HG02938 (cell line): ENCODE results near the gene ARIH2.
A peak's percentile ranks its signal among the peaks of the same experiment; 100 is the strongest.
"Not testable (repeated sequence)": the region's sequence is repeated elsewhere in the genome, so short reads cannot be mapped to it uniquely, and the experiment has no call there.

Source experiments
- ATAC-seq: cut with Tn5 transposase; IDR thresholded peaks from one replicate; pipeline ENCODE4 v1.9.1; 2021; ENCODE audit warnings: mild to moderate bottlenecking, moderate library complexity; ENCODE audit not compliant: unreplicated experiment

The ARIH2 gene

DNA sequence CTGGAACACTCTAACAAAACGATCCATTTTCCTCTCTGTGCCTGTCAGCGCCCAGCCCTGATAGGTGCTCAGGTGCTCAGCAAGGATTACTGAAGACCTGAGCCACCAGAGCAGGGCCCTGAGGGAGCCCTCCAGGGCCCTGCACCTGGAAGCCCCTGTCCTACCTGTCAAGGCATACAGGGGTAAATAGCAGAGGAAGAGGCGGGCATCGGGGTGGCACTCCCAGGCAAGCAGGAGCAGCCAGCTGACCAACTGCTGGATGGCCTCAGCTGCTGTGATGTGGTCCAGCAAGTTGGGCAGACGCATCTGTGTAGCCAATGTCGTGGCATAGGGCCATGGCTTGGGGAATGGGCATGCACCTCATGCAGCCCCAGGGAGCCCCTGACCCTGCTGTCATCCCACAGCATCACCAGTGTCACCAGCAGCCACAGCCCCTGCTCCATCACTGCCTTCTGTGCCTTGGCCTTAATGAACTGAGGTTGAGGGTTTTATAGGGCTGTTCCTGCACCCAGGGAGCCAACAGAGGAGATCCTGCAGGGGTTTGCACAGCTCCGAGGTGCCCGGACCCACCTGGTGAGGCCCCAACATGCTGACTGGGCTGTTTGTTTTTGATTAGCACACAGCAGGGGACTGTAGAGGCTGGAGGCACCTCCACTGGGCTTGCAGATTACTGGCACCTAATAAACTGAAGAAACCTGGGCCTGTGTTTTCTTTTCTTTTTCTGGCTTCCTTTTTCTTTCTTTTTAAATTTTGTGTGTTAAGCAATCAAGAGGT, 80.6 kb downstream of the ARIH2 start:
- ATAC-seq = no peak

DNA sequence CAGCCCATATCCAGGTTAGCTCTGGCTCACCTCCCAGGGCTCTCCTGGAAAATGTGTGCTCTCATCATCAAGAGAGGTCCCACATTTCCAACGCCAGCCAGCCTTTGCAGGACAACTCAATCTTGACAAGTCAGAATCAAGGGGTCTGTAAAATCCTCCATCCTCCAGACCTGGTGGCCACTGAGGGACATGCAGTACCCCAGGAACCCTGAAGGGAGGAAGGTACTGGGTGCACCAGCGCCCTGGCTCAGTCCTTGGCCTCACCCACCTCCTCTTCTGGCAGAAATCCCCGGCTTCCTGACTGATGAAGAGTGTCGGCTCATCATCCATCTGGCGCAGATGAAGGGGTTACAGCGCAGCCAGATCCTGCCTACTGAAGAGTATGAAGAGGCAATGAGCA, 82.5 kb downstream of the ARIH2 start:
- ATAC-seq = no peak

DNA sequence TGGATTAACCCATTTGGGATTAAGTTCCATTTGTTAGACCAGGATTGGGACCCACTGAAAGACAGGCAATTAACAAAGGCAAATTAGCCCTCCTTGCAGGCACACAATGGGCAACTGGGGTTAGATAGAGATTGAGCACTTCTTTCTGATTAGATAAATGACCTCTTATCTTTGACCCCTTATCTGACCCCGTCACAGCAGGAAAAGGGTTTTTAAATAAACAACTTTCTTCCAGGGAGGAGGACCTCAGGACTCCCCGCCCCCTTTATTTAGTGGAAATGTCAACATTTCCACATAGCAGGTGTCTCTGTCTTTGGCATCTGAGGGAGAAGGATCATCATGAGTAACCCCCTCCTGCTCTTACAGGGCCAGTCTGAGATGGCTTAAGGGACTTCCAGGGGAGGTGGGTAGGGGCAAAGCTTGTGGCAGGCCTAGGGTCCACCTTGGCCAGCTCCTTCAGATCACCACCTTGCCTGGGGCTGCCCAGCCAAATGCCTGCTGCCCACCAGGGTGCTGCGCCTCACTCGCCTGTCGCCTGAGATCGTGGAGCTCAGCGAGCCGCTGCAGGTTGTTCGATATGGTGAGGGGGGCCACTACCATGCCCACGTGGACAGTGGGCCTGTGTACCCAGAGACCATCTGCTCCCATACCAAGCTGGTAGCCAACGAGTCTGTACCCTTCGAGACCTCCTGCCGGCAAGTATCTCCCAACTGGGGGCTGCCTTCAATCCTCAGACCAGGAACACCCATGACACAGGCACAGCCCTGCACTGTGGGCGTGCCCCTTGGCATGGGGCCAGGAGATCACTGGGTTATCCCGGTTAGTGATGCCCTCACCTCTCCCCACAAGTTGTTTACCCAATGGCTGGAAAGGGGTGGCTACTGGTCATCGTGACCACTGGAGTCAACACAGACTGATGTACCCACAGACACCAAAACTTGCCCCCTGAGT, 86.0 kb downstream of the ARIH2 start:
- no peak for ATAC-seq

DNA sequence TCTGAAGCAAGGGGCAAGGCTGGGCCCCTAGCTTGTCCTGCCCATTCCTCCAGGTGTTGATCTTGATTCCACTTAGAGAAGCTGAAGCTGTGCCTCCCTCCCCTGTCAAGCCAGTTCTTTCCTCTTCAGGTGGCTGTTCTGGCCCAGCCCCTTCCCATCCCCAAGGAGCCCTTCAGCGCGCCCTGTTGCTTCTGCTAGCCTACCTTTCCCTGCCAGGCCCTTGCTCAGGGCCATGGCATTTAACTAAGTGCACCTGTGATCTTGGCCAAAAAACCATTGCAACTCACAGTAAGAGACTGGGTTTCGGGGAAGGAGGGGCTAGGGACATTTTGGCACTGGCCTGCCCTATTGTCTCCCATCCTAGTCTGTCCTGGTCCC, 86.7 kb downstream of the ARIH2 start:
- no peak for ATAC-seq

DNA sequence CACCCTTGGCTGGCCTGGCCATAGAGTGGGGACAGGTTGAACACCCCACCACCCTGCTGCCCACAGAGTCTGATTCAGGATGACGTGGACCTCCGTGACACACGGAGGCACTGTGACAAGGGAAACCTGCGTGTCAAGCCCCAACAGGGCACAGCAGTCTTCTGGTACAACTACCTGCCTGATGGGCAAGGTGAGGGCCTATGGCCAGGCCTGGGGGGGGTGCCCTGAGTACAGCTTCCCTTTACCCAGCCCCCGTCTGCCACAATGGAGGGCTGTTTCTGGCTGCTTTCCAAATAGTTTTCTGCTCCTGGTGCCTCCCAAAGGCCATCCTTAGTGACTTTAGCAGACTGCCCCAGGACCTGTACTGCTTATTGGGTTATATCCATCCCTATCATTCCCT, 87.4 kb downstream of the ARIH2 start:
- ATAC-seq = no peak

DNA sequence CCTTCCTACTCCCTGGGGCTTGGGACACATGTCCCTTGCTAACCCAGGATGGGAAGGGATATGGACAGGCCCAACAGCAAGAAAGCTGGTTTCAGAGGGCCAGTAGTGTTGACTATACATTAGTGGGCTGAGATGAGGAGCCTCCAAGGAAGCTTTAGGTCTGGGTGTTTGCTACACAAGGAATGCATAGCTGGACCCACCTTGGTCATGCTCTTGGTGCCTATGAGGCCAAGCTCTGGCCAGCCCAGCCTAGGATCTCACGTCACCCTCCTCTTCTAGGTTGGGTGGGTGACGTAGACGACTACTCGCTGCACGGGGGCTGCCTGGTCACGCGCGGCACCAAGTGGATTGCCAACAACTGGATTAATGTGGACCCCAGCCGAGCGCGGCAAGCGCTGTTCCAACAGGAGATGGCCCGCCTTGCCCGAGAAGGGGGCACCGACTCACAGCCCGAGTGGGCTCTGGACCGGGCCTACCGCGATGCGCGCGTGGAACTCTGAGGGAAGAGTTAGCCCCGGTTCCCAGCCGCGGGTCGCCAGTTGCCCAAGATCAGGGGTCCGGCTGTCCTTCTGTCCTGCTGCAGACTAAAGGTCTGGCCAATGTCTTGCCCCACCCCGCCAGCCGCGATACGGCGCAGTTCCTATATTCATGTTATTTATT, 87.9 kb downstream of the ARIH2 start:
- no peak for ATAC-seq

DNA sequence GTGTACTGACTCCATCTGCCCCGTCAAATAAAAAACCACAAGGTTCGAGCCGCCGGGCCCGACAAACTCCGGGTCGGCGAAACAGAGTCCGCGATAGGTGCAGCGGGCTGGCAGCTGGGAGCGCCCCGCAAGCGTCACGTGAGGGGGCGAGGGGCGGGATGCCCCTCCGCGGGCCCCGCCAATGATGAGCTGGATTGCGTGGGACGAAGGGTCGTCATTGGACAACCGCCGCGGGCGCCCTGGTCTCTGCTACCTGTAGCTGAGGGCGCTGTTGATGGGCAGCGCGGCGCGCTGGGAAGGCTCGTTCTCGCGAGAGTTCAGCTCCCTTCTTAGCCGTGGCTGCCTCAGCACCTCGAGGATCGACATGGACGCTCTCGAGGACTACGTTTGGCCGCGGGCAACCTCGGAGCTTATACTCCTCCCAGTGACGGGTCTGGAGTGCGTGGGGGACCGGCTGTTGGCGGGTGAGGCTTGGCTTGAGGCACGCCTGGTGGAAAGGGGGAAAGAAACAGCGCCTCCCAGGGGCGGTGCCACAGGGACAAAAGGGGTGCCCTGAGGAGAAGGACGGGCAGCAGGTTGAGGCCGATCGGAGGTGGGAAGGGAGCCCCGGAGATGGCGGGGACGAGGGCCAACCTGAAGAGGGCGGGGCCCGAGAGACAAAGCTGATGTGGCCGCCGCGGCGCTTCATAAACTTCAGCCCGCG, 88.6 kb downstream of the ARIH2 start, which contains the start of gene WDR6:
TSS of gene WDR6 (plus strand) at position 324 of the 703 bp plus-strand sequence. CDS start at position 365, 41 bp downstream.
- ATAC-seq = peak; percentile 79

DNA sequence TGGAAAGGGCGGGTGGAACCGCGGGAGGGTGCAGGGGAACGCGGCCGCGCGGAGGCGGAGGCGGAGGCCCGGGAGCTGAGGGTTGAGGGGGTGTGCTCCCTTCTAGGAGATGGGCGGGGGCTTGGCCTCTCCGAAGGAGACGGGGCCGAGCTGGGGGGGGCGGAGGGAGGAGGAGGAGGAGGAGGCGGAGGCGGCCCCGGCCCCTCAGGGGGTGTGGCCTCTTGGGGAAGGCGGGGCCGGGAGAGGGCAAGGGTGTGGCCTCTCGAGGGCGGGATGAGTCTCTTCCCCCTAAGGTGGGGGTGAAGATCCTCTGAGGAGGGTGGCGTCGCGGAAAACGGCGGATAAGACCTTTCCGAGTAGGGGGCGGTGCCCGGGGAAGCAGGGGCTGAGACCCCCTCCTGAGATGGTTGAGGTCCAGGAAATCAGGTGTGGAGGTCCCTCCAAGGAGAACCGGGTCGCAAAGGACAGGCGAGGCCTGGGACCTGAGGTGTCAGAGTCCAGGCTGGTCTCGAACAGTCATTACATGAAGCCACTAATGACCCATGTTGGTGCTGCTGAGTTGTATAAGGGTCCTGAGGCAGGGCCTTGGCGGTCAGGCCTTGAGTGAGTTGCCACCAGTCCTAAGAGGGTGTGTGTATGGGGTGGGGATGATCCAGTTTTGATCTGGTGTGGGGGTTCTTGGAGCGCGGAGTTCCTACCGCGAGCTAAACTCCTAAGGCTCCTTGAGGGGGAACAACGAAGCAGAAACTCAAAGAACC, 89.3 kb downstream of the ARIH2 start:
- peak; percentile 35 for ATAC-seq

DNA sequence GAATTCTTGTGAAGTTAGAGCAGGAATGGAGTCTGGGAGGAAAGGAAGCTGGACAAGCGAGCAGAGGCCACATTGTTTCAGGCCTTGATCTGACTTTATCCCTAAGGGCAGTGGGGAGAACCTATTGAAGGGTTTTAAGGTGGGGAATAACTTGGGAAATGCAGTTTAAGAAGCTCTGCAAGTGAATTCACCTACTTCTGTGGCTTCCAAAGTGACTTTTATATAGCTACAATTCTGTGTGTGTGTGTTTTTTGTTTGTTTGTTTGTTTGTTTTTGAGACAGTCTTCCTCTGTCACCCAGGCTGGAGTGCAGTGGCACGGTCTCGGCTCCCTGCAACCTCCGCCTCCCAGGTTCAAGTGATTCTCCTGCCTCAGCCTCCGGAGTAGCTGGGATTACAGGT, 90.0 kb downstream of the ARIH2 start:
- ATAC-seq = not testable (repeated sequence)

DNA sequence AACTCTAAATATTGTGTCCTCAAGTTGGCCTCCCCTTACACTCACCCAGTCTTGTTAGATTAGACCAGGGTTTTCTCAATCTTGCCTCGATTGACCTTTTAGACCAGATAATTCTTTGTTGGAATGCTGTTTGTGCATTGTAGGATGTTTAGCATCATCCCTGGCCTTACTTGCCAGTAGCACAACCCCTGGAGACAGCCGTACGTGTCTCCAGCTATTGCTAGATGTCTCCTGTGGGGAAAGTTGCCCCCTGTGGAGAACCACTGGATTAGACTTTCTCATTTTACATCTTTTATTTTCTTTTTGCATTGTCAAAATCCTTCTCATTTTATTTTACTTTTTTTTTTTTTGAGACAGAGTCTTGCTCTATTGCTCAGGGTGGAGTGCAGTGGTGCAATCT, 90.8 kb downstream of the ARIH2 start:
- ATAC-seq = no peak

DNA sequence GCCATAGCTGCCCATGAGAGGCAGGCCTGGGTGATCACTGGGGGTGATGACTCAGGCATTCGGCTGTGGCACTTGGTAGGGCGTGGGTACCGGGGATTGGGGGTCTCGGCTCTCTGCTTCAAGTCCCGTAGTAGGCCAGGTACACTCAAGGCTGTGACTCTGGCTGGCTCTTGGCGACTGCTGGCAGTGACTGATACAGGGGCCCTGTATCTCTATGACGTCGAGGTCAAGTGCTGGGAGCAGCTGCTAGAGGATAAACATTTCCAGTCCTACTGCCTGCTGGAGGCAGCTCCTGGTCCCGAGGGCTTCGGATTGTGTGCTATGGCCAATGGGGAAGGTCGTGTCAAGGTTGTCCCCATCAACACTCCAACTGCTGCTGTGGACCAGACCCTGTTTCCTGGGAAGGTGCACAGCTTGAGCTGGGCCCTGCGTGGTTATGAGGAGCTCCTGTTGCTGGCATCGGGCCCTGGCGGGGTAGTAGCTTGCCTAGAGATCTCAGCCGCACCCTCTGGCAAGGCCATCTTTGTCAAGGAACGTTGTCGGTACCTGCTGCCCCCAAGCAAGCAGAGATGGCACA, 93.9 kb downstream of the ARIH2 start:
- ATAC-seq = no peak

DNA sequence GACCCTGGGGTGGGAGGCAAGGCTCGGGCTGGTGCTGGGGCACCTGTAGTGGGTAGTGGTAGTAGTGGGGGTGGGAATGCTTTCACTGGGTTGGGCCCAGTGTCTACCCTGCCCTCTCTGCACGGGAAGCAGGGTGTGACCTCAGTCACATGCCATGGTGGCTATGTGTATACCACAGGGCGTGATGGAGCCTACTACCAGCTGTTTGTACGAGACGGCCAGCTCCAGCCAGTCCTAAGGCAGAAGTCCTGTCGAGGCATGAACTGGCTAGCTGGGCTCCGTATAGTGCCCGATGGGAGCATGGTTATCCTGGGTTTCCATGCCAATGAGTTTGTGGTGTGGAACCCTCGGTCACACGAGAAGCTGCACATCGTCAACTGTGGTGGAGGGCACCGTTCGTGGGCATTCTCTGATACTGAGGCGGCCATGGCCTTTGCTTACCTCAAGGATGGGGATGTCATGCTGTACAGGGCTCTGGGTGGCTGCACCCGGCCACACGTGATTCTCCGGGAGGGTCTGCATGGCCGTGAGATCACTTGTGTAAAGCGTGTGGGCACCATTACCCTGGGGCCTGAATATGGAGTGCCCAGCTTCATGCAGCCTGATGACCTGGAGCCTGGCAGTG, 94.6 kb downstream of the ARIH2 start:
- ATAC-seq = no peak

DNA sequence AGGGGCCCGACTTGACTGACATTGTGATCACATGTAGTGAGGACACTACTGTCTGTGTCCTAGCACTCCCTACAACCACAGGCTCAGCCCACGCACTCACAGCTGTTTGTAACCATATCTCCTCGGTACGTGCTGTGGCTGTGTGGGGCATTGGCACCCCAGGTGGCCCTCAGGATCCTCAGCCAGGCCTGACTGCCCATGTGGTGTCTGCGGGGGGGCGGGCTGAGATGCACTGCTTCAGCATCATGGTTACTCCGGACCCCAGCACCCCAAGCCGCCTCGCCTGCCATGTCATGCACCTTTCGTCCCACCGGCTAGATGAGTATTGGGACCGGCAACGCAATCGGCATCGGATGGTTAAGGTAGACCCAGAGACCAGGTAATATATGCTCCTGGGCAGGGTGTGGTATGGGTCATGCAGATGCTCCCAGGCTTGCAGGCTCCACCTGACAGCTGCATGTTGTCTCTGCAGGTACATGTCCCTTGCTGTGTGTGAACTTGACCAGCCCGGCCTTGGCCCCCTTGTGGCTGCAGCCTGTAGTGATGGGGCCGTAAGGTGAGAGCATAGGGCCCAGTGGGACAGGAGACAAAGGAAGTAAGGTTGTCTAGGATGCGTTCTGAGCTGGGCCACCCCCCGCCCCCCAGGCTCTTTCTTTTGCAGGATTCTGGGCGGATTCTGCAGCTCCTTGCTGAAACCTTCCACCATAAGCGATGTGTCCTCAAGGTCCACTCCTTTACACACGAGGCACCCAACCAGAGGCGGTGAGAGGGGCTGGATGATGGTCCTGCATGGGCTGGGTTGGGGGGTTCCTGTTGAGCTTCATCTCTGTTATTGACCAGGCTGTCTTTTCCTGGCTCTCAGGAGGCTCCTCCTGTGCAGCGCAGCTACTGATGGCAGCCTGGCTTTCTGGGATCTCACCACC, 95.4 kb downstream of the ARIH2 start:
- no peak for ATAC-seq

DNA sequence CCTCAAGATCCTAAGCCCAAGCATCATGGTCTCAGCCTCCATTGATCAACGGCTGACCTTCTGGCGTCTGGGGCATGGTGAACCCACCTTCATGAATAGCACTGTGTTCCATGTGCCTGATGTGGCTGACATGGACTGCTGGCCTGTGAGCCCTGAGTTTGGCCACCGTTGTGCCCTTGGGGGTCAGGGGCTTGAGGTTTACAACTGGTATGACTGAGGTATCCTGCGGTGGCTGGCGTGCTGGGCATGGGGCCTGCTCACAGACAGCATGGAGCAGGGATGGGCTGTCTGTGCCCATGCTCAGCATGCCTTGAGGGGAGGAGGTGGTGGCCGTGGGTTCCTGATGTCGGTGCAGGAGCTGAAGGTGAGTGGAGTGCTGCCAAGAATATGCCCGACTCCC, 96.4 kb downstream of the ARIH2 start:
- ATAC-seq = no peak

DNA sequence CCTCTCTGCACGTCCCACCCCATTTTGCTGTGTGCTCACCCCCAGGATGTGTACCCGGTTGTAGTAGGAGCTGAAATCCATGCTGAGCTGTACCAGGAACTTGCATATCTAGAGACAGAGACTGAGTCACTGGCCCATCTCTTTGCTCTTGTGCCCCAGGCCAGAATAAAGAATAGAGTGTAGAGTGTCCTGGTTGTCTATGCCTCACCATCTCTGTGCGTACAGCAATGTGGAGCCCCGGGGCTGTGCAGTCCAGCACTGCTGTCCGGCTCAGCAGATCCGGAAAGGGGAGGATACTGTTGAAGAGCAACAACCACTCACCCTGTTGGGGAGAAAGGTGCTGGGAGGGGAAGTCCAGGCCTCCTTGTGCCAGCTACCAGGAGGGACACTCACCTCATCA, 97.1 kb downstream of the ARIH2 start:
- ATAC-seq = no peak

DNA sequence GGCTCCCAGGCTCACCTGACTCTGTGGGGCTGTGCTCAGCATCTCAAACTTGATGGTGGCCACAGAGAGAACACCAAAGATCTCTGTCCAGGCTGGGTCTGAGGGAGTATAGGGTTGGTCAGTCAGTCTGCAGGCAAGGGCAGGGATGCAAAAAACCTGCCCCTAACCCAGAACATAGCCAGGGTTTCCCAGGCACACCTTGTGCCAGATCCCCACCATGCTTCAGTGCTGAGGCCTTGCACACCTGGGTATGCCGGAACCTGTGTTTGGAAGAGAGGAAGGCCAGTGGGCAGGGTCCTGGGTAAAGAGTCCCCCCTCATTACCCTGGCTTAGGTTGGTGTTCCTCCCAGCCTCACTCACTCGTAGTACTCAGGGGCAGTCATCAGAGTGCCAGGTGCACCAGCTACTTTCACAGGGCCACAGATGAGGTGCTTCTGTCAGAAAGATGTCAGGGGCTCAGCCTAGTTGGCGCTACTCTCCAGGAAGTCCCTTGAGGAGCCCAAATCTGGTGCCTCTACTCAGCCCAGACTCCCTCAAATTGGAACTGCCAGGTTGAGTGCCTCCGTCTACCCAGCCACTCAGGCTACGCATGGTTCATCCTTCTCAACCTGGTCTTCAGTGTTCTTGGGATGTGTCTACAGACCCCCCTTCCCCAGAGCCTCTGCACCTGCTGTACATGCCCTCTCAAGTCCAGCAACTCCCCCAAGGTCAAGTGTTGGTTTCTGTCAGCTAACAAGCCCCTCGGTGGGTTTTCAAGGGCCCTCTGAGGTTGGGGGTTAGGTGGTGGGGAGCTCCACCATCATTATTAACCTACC, 98.0 kb downstream of the ARIH2 start:
- ATAC-seq = no peak

DNA sequence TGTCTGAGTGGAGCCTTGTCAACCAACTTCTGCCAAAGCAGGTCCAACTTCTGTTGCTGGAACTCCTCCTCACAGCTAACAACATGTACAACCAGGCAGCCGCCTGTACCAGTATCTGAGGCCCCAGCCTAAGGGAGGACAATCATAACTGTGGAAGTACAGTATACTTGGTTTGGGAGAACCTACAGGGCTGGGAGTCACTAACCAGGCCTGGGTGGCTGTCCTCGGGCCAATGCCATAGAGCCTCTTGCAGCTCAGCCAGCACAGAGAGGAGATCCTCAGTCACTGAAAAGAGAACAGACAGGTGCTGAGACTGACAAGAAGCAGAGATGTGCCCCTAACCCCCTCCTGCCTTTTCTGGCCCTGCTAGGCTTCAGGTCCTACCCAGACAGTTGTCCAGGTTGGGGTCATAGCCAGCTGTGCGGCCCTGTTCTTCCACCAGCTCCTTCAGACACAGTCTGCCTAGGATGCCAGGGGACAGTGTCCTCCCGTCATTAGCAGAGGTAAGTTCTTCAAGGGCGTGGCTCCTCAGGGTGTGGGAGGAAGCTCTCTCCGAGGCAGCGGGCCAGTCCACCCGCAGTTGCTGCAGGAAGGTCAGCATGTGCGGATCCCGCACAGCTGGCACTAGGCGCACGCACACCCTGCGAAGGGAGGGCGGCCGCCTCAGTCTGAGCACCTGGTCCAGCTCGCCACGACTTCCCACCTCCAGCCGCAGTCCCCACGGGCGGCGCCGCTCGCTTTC, 98.8 kb downstream of the ARIH2 start:
- ATAC-seq = no peak
